Vagina (tissue), 2 donors: ENCODE measurements around the gene GSC2. TPM values are rescaled to one million over a fixed set of nuclear protein-coding genes. Genes with fewer than 3 reads are reported as not detected.

Experiments
- DNase-seq, 2 donors: peaks; one replicate each; pipeline ENCODE4 v3.0.0-alpha.2; 2017; ENCODE audit errors: extremely low spot score in 2 of 2
- H3K27ac ChIP-seq: fragments of 200-600 bp; sonication (generic); one replicate; pipeline ENCODE4 v1.5.1; 2019
- H3K27me3 ChIP-seq: fragments of 200-600 bp; sonication (generic); one replicate; pipeline ENCODE4 v1.5.1; 2019
- H3K36me3 ChIP-seq, 2 donors: fragments of 200-600 bp; sonication (generic); one replicate each; pipeline ENCODE4 v1.5.1; 2017 to 2019
- H3K4me1 ChIP-seq: fragments of 200-600 bp; sonication (generic); one replicate; pipeline ENCODE4 v1.5.1; 2019
- H3K4me3 ChIP-seq, 2 donors: fragments of 200-600 bp; sonication (generic); 1 replicate in 1 of 2; 2 replicates in 1 of 2; pipeline ENCODE4 v1.5.1; 2016 to 2019
- H3K9me3 ChIP-seq: fragments of 200-600 bp; sonication (generic); one replicate; pipeline ENCODE4 v1.5.1; 2019
- POLR2A ChIP-seq, 2 donors: fragments of 450-650 bp; IDR thresholded peaks; one replicate each; pipeline ENCODE4 v1.6.1; 2017; ENCODE audit warnings: antibody characterized with exemption in 2 of 2, mild to moderate bottlenecking in 2 of 2, moderate library complexity in 2 of 2
- POLR2AphosphoS5 ChIP-seq, 2 donors: sonication (generic); formaldehyde crosslinking; IDR thresholded peaks; one replicate each; pipeline ENCODE4 v1.9.0; 2017; ENCODE audit warnings: antibody characterized with exemption in 2 of 2, mild to moderate bottlenecking in 2 of 2, low read depth in 1 of 2; ENCODE audit not compliant: insufficient read depth in 1 of 2
- intact Hi-C: fragments of 100-400 bp; cut with DNase I; formaldehyde crosslinking; loops from one replicate; pipeline ENCODE4 v1.15.1; 2023
- total RNA-seq: library from RNA; depleted of rRNA; stranded (reverse); fragments of >200 nt; gene quantifications from one replicate; pipeline ENCODE4 v1.2.3, GENCODE V29; 2016
- TF ChIP-seq, protein P1 (sequence below), 3 experiments: fragments of 450-650 bp in 2 of 3; fragments of 200-600 bp in 1 of 3; sonication (generic) in 1 of 3; IDR thresholded peaks; one replicate each; pipeline ENCODE4 v1.5.1; 2017 to 2019; ENCODE audit warnings: antibody characterized with exemption in 3 of 3, mild to moderate bottlenecking in 2 of 3, moderate library complexity in 2 of 3

GSC2 gene
- total RNA-seq, 1 donor from 2014 or later: not detected

- DNase-seq: no peak
- Histone ChIP-seq H3K9me3 (no peaks in the 10 kb centered on the region), H3K27ac (no peak overlapping the region), H3K27me3 (no peaks in the 10 kb centered on the region), H3K4me3 (no peak overlapping the region), H3K4me1 (peaks cover 28% of the 10 kb centered on the region), H3K36me3 (no peaks in the 10 kb centered on the region)
- TF ChIP-seq, protein P1, sequence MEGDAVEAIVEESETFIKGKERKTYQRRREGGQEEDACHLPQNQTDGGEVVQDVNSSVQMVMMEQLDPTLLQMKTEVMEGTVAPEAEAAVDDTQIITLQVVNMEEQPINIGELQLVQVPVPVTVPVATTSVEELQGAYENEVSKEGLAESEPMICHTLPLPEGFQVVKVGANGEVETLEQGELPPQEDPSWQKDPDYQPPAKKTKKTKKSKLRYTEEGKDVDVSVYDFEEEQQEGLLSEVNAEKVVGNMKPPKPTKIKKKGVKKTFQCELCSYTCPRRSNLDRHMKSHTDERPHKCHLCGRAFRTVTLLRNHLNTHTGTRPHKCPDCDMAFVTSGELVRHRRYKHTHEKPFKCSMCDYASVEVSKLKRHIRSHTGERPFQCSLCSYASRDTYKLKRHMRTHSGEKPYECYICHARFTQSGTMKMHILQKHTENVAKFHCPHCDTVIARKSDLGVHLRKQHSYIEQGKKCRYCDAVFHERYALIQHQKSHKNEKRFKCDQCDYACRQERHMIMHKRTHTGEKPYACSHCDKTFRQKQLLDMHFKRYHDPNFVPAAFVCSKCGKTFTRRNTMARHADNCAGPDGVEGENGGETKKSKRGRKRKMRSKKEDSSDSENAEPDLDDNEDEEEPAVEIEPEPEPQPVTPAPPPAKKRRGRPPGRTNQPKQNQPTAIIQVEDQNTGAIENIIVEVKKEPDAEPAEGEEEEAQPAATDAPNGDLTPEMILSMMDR (IDR thresholded peaks at IDR 0.05): no peak
- TF ChIP-seq POLR2A (IDR thresholded peaks at IDR 0.05) (no peak), POLR2AphosphoS5 (IDR thresholded peaks at IDR 0.05; ENCODE audit: insufficient read depth in 1 of 2, low read depth in 1 of 2) (no peak)
- intact Hi-C loops: no loop called here
Observed at GRCh38 chr22:19180740-19181410, 30.8 kb upstream of the GSC2 start.

DNA sequence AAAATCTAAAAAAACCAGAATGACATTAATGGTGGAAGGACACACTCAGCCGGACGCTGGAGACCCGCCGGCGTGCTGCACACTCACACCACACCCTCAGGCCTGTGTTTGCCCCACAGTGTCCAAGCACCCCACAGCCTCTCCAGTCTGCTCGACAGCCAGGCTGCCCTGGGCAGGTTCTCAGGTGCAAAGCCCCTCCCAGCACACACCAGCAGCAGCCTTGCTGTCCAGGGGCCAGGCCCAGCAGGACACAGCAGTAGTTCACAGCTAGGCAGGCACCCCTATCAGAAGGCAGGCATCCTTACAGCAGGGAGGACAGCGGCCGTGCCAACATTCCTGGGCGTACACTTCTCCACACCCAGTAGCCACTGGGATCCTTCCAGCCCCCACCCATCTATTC is 30.1 kb upstream of the GSC2 start:
- Histone ChIP-seq H3K27me3 (no peaks in the 10 kb centered on the region), H3K9me3 (no peaks in the 10 kb centered on the region), H3K4me3 (no peak overlapping the region), H3K36me3 (no peaks in the 10 kb centered on the region), H3K4me1 (peaks cover 32% of the 10 kb centered on the region), H3K27ac (no peak overlapping the region)
- DNase-seq: no peak
- no peak for TF ChIP-seq POLR2A (IDR thresholded peaks at IDR 0.05)
- no peak for TF ChIP-seq POLR2AphosphoS5 (IDR thresholded peaks at IDR 0.05; ENCODE audit: insufficient read depth in 1 of 2, low read depth in 1 of 2)
- TF ChIP-seq, protein P1 (IDR thresholded peaks at IDR 0.05): no peak
- intact Hi-C loops: no loop called here

DNA sequence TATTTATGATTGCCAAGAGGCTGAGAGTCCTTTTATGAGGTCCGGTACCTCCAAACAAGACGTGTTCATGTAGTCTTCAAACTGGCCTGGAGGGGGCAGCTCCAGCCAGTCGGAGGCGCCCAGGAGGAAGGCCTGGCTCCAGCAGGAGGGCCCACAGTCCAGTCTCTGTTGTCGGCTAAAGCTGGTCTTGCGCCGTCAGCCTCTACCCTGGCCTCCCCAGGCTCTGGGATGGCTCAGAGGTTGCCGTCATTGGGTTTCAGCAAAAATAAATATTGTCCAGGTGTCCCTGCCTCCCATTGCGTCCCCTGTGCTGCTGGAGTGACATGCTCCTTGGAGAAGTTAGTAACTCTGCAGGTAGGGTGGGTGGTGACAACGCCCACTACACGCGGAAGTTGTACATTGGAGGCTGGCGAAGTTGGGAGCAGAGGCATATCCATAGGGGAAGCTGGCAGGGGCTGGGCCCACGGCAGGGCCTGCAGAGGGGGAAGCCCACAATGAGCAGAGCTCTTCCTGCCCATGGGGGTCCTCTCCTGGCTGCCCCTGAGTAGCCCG is 29.5 kb upstream of the GSC2 start:
- H3K4me1 ChIP-seq: peaks cover 38% of the 10 kb centered on the region
- H3K36me3 ChIP-seq: no peaks in the 10 kb centered on the region
- intact Hi-C loops: no loop called here
- no peaks in the 10 kb centered on the region for H3K9me3 ChIP-seq
- peak overlapping the region; percentile 72 to 92 for H3K4me3 ChIP-seq
- H3K27ac ChIP-seq: peak overlapping the region; percentile 79
- H3K27me3 ChIP-seq: no peaks in the 10 kb centered on the region
- TF ChIP-seq POLR2A (IDR thresholded peaks at IDR 0.05) (no peak), POLR2AphosphoS5 (IDR thresholded peaks at IDR 0.05; ENCODE audit: insufficient read depth in 1 of 2, low read depth in 1 of 2) (peak in 1 of 2 donors; percentile 10)
- TF ChIP-seq, protein P1 (IDR thresholded peaks at IDR 0.05): peak in 2 of 3 experiments; percentile 32 to 62
- DNase-seq: no peak

DNA sequence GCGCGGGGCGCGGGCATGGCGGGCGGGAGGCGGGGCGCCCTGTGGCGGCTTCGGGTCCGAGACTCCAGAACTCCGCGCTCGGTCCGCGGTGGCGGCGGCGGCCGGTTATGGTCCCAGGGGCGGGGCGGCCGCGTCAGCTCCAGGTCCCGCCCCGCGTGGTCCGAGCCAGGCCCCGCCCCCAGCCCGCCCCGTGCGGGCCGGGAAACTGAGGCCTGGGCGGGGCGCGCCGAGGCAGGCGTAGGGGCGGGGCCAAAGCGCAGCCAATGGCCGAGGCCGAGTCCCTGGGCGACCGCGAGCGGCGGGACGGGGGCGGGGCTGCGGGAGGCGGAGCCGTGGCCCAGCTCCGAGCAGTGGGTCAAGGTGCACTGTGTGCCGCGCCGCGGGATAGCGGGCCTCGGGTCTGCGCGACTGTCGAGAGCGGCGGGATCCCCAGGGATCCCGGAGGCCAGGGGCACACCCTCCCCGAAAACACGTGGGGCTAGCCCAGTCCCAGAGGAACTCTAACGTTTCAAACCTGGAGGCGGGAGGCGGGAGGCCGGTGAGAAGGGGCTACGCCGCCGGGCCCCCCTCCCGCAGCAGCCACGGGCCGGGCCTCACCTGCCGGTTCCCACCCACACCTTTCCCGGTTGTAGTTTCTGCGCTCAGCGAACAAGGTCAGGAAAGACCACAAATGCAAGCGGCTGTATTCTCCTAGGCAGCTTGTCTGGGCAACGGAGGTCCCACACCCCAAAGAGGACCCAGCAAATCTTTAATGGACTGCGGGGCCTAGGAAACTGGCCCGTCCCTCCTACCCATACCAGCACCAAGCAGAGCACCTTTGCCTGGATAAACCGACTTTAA is 28.8 kb upstream of the GSC2 start, which contains the start of gene SLC25A1:
Gene SLC25A1 (minus strand): TSS at position 80 of the 840 bp plus-strand sequence. CDS start 63 bp downstream, at position 17.
- intact Hi-C loops: no loop called here
- Histone ChIP-seq H3K36me3 (no peaks in the 10 kb centered on the region), H3K27ac (peak within 1 kb of the TSS; percentile 79), H3K4me1 (peaks cover 45% of the 10 kb centered on the region), H3K9me3 (no peaks in the 10 kb centered on the region), H3K4me3 (peak within 1 kb of the TSS; percentile 72 to 92), H3K27me3 (no peaks in the 10 kb centered on the region)
- peak in 1 of 2 donors; percentile 64 for TF ChIP-seq POLR2A (IDR thresholded peaks at IDR 0.05)
- TF ChIP-seq, protein P1 (IDR thresholded peaks at IDR 0.05): no peak
- peak in 1 of 2 donors; percentile 76 for TF ChIP-seq POLR2AphosphoS5 (IDR thresholded peaks at IDR 0.05; ENCODE audit: insufficient read depth in 1 of 2, low read depth in 1 of 2)
- DNase-seq: no peak
